GM19239 (cell line): ENCODE data around the gene SERGEF.

Source experiments
- DNase-seq: peaks from one replicate; pipeline ENCODE4 v3.0.0; 2011; ENCODE audit warnings: low spot score; ENCODE audit not compliant: insufficient read length
- FAIRE-seq: peaks from 2 replicates; lab custom pipeline; 2011; peaks lifted over from hg19 to GRCh38; lab: Jason Lieb, UNC

The SERGEF gene

GRCh38 chr11:17764446-17765218 lies 248.2 kb downstream of the SERGEF start:
- FAIRE-seq: no peak

GRCh38 chr11:17763703-17764102 lies 249.1 kb downstream of the SERGEF start:
- DNase-seq (no peak), FAIRE-seq (no peak)

More at GRCh38 chr11:17764446-17765218, 248.2 kb downstream of the SERGEF start:
- no peak for DNase-seq

GRCh38 chr11:17763244-17763643 lies 249.6 kb downstream of the SERGEF start:
- no peak for DNase-seq
- no peak for FAIRE-seq

DNA sequence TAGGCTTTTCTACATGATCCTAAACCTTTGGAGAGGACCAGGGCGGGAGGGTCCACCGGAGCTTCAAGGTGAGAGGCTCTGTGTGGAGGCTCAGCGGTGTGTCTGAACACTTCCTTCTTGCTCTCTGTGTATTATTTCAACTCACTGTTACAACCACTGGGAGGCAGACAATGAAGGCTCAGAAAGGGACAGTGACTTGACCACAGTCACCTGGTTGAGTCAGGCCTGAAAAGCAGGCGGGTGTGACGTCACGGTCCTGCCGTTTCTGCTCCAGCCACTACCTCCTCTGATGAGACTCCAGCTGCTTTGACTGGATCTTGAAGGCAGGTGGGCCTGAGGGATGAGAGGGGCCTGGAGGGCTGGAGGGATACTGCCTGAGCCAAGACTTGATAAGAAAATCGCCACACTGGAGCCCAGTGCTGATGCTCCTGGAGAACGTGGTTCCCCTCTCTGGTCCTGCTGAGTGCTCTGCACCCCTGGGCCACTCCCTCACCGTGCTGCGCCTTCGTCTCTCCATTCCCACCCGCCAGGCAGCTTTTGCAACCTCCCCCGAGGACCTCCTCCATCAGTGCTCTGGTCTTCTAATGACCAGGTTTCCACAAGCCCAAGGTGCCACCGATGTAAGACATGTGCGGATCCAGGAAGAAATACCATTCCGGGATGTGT lies 250.4 kb downstream of the SERGEF start:
- FAIRE-seq: no peak

GRCh38 chr11:17760102-17761029 lies 252.5 kb downstream of the SERGEF start:
- FAIRE-seq: peak; percentile 18

More for the DNA sequence above, 250.4 kb downstream of the SERGEF start:
- peak; percentile 28 for DNase-seq

DNA sequence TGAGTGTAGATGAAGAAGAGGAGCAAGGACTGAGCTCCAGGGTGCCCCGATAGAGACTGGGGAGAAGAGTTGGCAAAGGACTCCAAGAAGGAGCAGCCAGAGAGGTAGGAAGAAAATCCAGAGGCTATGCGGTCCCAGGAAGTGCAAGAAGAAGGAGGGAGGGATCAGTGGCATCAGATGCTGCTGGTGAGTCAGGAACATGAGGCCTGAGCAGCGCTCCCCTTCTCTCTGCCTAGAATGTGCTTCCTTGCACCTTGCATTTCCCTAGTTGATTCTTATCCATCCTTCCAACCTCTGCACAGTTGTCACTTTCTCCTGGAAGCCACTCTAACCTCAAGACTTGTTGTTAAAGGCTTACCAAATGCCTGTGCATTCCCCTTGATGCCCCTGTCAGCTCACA lies 257.0 kb downstream of the SERGEF start:
- FAIRE-seq: no peak
- no peak for DNase-seq

More at GRCh38 chr11:17760102-17761029, 252.5 kb downstream of the SERGEF start:
- peak; percentile 70 for DNase-seq

GRCh38 chr11:17753641-17754040 lies 259.2 kb downstream of the SERGEF start:
- FAIRE-seq: no peak
- DNase-seq: no peak

DNA sequence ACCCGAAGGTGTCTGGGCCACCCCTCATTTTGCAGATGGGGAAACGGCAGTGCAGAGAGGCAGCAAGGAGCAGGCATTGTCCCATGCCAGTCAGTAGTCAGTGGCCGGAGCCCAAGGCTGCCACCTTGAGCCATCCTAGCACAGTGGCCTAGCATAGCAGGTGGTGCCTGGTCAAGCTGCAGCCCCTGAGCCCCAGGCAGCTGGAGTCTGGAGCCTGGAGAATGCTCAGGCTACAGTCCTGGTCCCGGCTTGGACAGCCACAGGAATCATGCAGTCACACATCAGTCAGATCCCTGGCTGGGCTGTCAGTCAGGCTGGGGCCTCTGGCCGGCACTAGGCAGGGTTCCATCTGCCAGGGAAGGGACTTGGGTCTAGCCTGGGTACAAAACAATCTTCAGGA lies 259.7 kb downstream of the SERGEF start:
- DNase-seq (no peak), FAIRE-seq (no peak)

- no peak for FAIRE-seq
Observed at GRCh38 chr11:17752144-17752543, 260.7 kb downstream of the SERGEF start.

GRCh38 chr11:17751558-17751957 lies 261.3 kb downstream of the SERGEF start:
- FAIRE-seq: no peak

More at GRCh38 chr11:17752144-17752543, 260.7 kb downstream of the SERGEF start:
- no peak for DNase-seq

DNA sequence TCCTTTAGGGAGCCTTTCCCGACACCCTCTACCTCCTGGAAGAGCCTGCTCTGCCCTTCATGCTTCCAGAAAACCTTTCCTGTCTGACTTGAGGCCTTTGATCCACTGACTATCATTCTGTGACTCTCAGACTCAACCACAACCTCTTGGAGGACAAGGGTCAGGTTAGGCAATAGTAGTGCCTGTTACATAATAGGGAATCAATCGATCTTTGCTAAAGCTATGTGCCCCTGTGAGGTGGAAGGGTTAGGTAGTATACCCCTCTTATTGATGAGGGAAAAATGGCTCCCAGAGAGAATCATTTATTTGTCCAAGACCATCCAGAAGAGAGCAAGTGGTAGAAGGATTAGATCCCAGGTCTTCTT lies 262.1 kb downstream of the SERGEF start:
- DNase-seq (no peak), FAIRE-seq (no peak)

More at GRCh38 chr11:17751558-17751957, 261.3 kb downstream of the SERGEF start:
- no peak for DNase-seq

DNA sequence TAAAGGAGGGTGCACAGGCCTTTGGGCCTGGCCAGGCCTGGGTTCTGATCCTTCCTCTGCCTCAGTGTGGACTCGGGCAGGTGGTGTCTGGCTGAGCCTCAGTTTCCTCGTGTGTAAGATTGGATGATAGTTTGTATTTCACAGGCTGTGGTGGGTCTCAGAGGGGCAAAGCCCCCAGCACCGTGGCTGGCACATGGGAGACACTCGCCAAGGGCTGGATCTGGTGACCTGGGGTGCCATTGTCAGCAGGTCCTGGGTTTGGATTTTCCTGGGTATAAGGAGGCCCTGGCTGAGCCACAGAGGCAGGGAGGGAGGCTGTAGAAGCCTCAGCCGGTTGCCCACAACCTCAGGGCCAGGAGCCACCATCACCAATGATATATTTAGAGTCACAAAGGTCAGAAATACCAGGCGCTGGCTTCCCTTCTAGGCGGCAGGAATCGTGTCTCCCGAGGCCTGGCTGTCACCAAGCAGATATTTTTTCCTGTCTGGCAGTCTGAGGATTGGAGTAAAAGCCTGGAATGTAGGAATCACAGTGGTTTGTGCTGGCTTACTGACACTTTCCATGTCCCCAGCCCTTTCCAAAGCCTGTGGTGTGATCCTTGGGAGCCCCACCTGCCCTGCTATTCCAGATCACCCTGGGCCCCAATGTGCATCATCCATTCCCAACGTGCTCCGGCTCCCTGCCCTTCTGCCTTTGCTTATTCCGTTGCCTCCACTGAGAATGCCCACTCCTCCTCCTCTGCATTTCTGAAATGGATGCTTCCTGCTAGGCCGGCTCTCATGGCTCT lies 262.6 kb downstream of the SERGEF start:
- FAIRE-seq (no peak), DNase-seq (no peak)

- FAIRE-seq (no peak), DNase-seq (no peak)
Observed at GRCh38 chr11:17748761-17749721, 263.8 kb downstream of the SERGEF start.

GRCh38 chr11:17748044-17748443 lies 264.8 kb downstream of the SERGEF start:
- DNase-seq (no peak), FAIRE-seq (no peak)

GRCh38 chr11:17747131-17747955 lies 265.5 kb downstream of the SERGEF start:
- FAIRE-seq: no peak
- no peak for DNase-seq

- DNase-seq: no peak
- FAIRE-seq: no peak
Observed at GRCh38 chr11:17746096-17746495, 266.8 kb downstream of the SERGEF start.

- FAIRE-seq: no peak
- DNase-seq: no peak
Observed at GRCh38 chr11:17745023-17745772, 267.6 kb downstream of the SERGEF start.
